H1 (cell line): ENCODE results near the gene NHEJ1. TPM values are rescaled to one million over a fixed set of nuclear protein-coding genes. Genes with fewer than 3 reads are reported as not detected.
"Not testable (repeated sequence)": the region's sequence is repeated elsewhere in the genome, so short reads cannot be mapped to it uniquely, and the experiment has no call there.

ENCODE experiments used
- CTCF ChIA-PET: fragments of 300-600 bp; sonication (Branson Sonifier 250); formaldehyde crosslinking; loops from one replicate; lab custom pipeline; 2021; ENCODE audit not compliant: partially characterized antibody; lab: Charles Lee
- POLR2A ChIA-PET: fragments of 300-600 bp; sonication (Branson Sonifier 250); formaldehyde crosslinking; loops from one replicate; lab custom pipeline; 2021; ENCODE audit warnings: inconsistent platforms; ENCODE audit not compliant: partially characterized antibody; lab: Charles Lee
- DNase-seq, 2 experiments: peaks; one replicate each; pipeline versions ENCODE4 v3.0.0 to v3.0.0-alpha.2; 2010 to 2022; ENCODE audit warnings: low spot score in 2 of 2, low read depth in 1 of 2, mixed read lengths in 1 of 2
- FAIRE-seq: peaks from 2 replicates; lab custom pipeline; 2011; peaks lifted over from hg19 to GRCh38; lab: Jason Lieb, UNC
- H2AFZ ChIP-seq: 2 replicates; pipeline ENCODE4 v1.8.1; 2012; ENCODE audit warnings: low read length, inconsistent platforms
- H2AK5ac ChIP-seq: 2 replicates; pipeline ENCODE4 v1.6.1; 2013; ENCODE audit warnings: low read depth, low read length
- H2BK120ac ChIP-seq: replicated peaks from 2 replicates; pipeline ENCODE3; 2013; ENCODE audit warnings: low read depth, low read length, inconsistent platforms
- H2BK12ac ChIP-seq: 2 replicates; pipeline ENCODE4 v1.6.1; 2013; ENCODE audit warnings: low read depth, low read length
- H2BK15ac ChIP-seq: 2 replicates; pipeline ENCODE4 v1.6.1; 2013; ENCODE audit warnings: low read length
- H2BK20ac ChIP-seq: 2 replicates; pipeline ENCODE4 v1.6.1; 2013; ENCODE audit warnings: low read length
- H2BK5ac ChIP-seq: 2 replicates; pipeline ENCODE4 v1.6.1; 2013; ENCODE audit warnings: low read depth, low read length
- H3K14ac ChIP-seq: 2 replicates; pipeline ENCODE4 v1.6.1; 2013; ENCODE audit warnings: inconsistent platforms; ENCODE audit not compliant: insufficient read length
- H3K18ac ChIP-seq: 2 replicates; pipeline ENCODE4 v1.6.1; 2013; ENCODE audit warnings: low read length; ENCODE audit errors: extremely low read depth
- H3K23ac ChIP-seq: 2 replicates; pipeline ENCODE4 v1.6.1; 2013; ENCODE audit warnings: inconsistent platforms; ENCODE audit not compliant: insufficient read length
- H3K23me2 ChIP-seq: 2 replicates; pipeline ENCODE4 v1.6.1; 2013; ENCODE audit warnings: low read depth, low read length
- H3K27ac ChIP-seq: 2 replicates; pipeline ENCODE4 v1.6.1; 2011; ENCODE audit warnings: low read depth, low read length, inconsistent platforms
- H3K27me3 ChIP-seq, 4 experiments: replicated peaks in 1 of 4; 1 replicate in 1 of 4; 2 replicates in 3 of 4; pipeline versions ENCODE4 v1.6.1 to v1.8.1; 2011 to 2013; ENCODE audit warnings: low read length in 3 of 4, mild to moderate bottlenecking in 3 of 4, inconsistent platforms in 2 of 4, mixed read lengths in 2 of 4, moderate library complexity in 1 of 4; ENCODE audit not compliant: control insufficient read depth in 3 of 4, insufficient read depth in 3 of 4; ENCODE audit errors: extremely low read depth in 1 of 4
- H3K36me3 ChIP-seq, 4 experiments: 2 replicates each; pipeline versions ENCODE4 v1.6.1 to v1.8.1; 2011 to 2013; ENCODE audit warnings: mild to moderate bottlenecking in 4 of 4, low read length in 3 of 4, moderate library complexity in 2 of 4, control low read depth in 1 of 4, inconsistent platforms in 1 of 4; ENCODE audit not compliant: insufficient read depth in 4 of 4, control insufficient read depth in 2 of 4
- H3K4ac ChIP-seq: replicated peaks from 2 replicates; pipeline ENCODE3; 2013; ENCODE audit warnings: low read length, low read depth, mixed read lengths, inconsistent platforms; ENCODE audit not compliant: insufficient read length
- H3K4me1 ChIP-seq, 4 experiments: replicated peaks in 1 of 4; 1 replicate in 1 of 4; 2 replicates in 3 of 4; pipeline versions ENCODE4 v1.6.1 to v1.8.1; 2011 to 2013; ENCODE audit warnings: low read length in 3 of 4, inconsistent platforms in 2 of 4, mixed read lengths in 1 of 4; ENCODE audit not compliant: insufficient read depth in 4 of 4, control insufficient read depth in 3 of 4
- H3K4me2 ChIP-seq, 2 experiments: 2 replicates each; pipeline versions ENCODE4 v1.6.1 to v1.8.1; 2011 to 2013; ENCODE audit warnings: low read depth in 2 of 2, low read length in 2 of 2, control low read depth in 1 of 2, inconsistent platforms in 1 of 2, mild to moderate bottlenecking in 1 of 2; ENCODE audit not compliant: insufficient read depth in 1 of 2
- H3K4me3 ChIP-seq, 4 experiments: fragments of 200-600, 300-600 bp in 1 of 4; sonication (generic), shearing (Covaris generic), sonication (Bioruptor Twin) in 1 of 4; 2 replicates each; pipeline versions ENCODE4 v1.5.1 to v1.8.1; 2011 to 2016; ENCODE audit warnings: low read length in 4 of 4, low read depth in 3 of 4, control low read depth in 2 of 4, inconsistent platforms in 2 of 4, mild to moderate bottlenecking in 2 of 4, mixed read lengths in 1 of 4, moderate library complexity in 1 of 4; ENCODE audit not compliant: insufficient read depth in 2 of 4; ENCODE audit errors: extremely low read depth in 1 of 4
- H3K56ac ChIP-seq: replicated peaks from 2 replicates; pipeline ENCODE3; 2013; ENCODE audit warnings: low read depth, mild to moderate bottlenecking, mixed read lengths, low read length, inconsistent platforms; ENCODE audit not compliant: insufficient read length
- H3K79me1 ChIP-seq: 2 replicates; pipeline ENCODE4 v1.6.1; 2013; ENCODE audit warnings: low read depth, low read length, control low read depth
- H3K79me2 ChIP-seq, 2 experiments: 2 replicates each; pipeline versions ENCODE4 v1.6.1 to v1.8.1; 2012 to 2013; ENCODE audit warnings: low read length in 2 of 2, mild to moderate bottlenecking in 2 of 2, inconsistent platforms in 1 of 2; ENCODE audit not compliant: insufficient read depth in 2 of 2, control insufficient read depth in 1 of 2
- H3K9ac ChIP-seq, 4 experiments: replicated peaks in 1 of 4; 1 replicate in 1 of 4; 2 replicates in 3 of 4; pipeline versions ENCODE4 v1.6.1 to v1.8.1; 2011 to 2013; ENCODE audit warnings: low read depth in 3 of 4, low read length in 3 of 4, control low read depth in 2 of 4, mild to moderate bottlenecking in 2 of 4, moderate library complexity in 2 of 4, inconsistent platforms in 1 of 4; ENCODE audit errors: extremely low read depth in 1 of 4
- H3K9me3 ChIP-seq, 2 experiments: 2 replicates each; pipeline versions ENCODE4 v1.6.1 to v1.8.1; 2012 to 2013; ENCODE audit warnings: mild to moderate bottlenecking in 2 of 2, moderate library complexity in 2 of 2, control low read depth in 1 of 2, inconsistent platforms in 1 of 2, low read depth in 1 of 2, low read length in 1 of 2, mixed read lengths in 1 of 2; ENCODE audit not compliant: insufficient read depth in 2 of 2
- H4K20me1 ChIP-seq, 2 experiments: replicated peaks in 1 of 2; 2 replicates each; pipeline versions ENCODE3 to v1.8.1; 2011 to 2013; ENCODE audit warnings: inconsistent platforms in 2 of 2, low read length in 2 of 2, mild to moderate bottlenecking in 1 of 2; ENCODE audit not compliant: insufficient read depth in 2 of 2, control insufficient read depth in 1 of 2
- H4K5ac ChIP-seq: 2 replicates; pipeline ENCODE4 v1.6.1; 2013; ENCODE audit warnings: low read length, low read depth, mixed read lengths, inconsistent platforms; ENCODE audit not compliant: insufficient read length
- H4K8ac ChIP-seq: 2 replicates; pipeline ENCODE4 v1.8.0; 2013; ENCODE audit warnings: mild to moderate bottlenecking, moderate library complexity, low read length, inconsistent platforms; ENCODE audit not compliant: insufficient read depth; ENCODE audit errors: extremely low read depth
- H4K91ac ChIP-seq: replicated peaks from 2 replicates; pipeline ENCODE3; 2013; ENCODE audit warnings: low read length, mixed read lengths, inconsistent platforms; ENCODE audit not compliant: insufficient read length
- POLR2A ChIP-seq, 2 experiments: IDR thresholded peaks; 1 replicate in 1 of 2; 2 replicates in 1 of 2; pipeline ENCODE4 v1.6.1; 2011; ENCODE audit warnings: low read depth in 2 of 2, low read length in 2 of 2, mild to moderate bottlenecking in 2 of 2; ENCODE audit errors: control extremely low read depth in 1 of 2
- WGBS, 2 experiments: shearing (Covaris generic) in 1 of 2; methylation state at CpG; one replicate each; pipeline versions ENCODE4 v1.1.6 to v1.1.7; 2013 to 2015; ENCODE audit warnings: low lambda C conversion rate in 2 of 2, mixed read lengths in 2 of 2, inconsistent platforms in 1 of 2, low coverage in 1 of 2, missing lambda C conversion rate in 1 of 2; ENCODE audit not compliant: insufficient replicate concordance in 2 of 2, insufficient coverage in 1 of 2, insufficient read length in 1 of 2; ENCODE audit errors: extremely low coverage in 1 of 2, missing lambda C conversion rate in 1 of 2; 5-methylcytosine and 5-hydroxymethylcytosine counted together
- polyA plus RNA-seq, 7 experiments: library from polyadenylated mRNA; depleted of rRNA in 3 of 7; stranded (reverse) in 5 of 7; unstranded in 2 of 7; fragments of >200 nt in 5 of 7; fragments of 200-250 nt in 2 of 7; gene quantifications; 1 replicate in 5 of 7; 2 replicates in 1 of 7; 4 replicates in 1 of 7; pipeline versions ENCODE4 v1.2.1 to v1.2.3, GENCODE V29; 2011 to 2013; ENCODE audit warnings: missing spikeins in 2 of 7, mixed read lengths in 2 of 7
- total RNA-seq: library from RNA; stranded (reverse); fragmentation: NEBNext Ultra II Directional; extraction: Animal tissue kit (Norgen Biotek cat#: 25700); gene quantifications from 2 replicates; pipeline ENCODE4 v1.2.1, GENCODE V29; 2021

The NHEJ1 gene
- total and polyA plus RNA-seq, 2 of the 8 experiments (the other 6 are each of a cell fraction or from before 2014, with no cell fraction given) = 22.7 to 24.1 TPM

GRCh38 chr2:219200502-219201326 is 40.1 kb upstream of the NHEJ1 start:
- FAIRE-seq, H2BK20ac ChIP-seq, H4K8ac ChIP-seq: not testable (repeated sequence)
- CTCF ChIA-PET = interaction anchor here (0.7 to 3.5 kb wide), 6 partner anchors 9 to 95 kb away, joined by 3 to 9 read pairs (median 4); no protein-coding TSS in a partner anchor
- POLR2A ChIA-PET = interaction anchor here (1.1 to 2.3 kb wide), 4 partner anchors 10 to 49 kb away, joined by 3 to 6 read pairs (median 3); partner anchors contain the start of gene ABCB6
- peak in 1 of 2 experiments; percentile 58; a peak in 1 of 3 replicates for TF ChIP-seq POLR2A (IDR thresholded peaks at IDR 0.05; ENCODE audit: control extremely low read depth in 1 of 2, low read depth in 2 of 2, low read length in 2 of 2)
- TF ChIP-seq, all 59 proteins: peak for 1; not testable (repeated sequence) for 58
- H2BK15ac ChIP-seq, H3K9me3 ChIP-seq, H2BK12ac ChIP-seq, H3K4me2 ChIP-seq, DNase-seq, H3K14ac ChIP-seq, H3K27ac ChIP-seq, H4K91ac ChIP-seq, H3K18ac ChIP-seq, H2BK5ac ChIP-seq, H4K5ac ChIP-seq, H3K56ac ChIP-seq, H2BK120ac ChIP-seq, H3K4me3 ChIP-seq, H3K9ac ChIP-seq, H2AFZ ChIP-seq, H3K23me2 ChIP-seq, H3K36me3 ChIP-seq, H3K4ac ChIP-seq, H3K79me2 ChIP-seq, H3K79me1 ChIP-seq, H3K27me3 ChIP-seq, H4K20me1 ChIP-seq, H2AK5ac ChIP-seq, H3K23ac ChIP-seq, H3K4me1 ChIP-seq: not testable (repeated sequence)
- 92% methylated on average over 24 of the region's 26 CpGs; no CpG with 5 or more reads in 1 of the 2 experiments for WGBS, 2 experiments
